ENCODE measurements around the gene GABPB1.

Gene GABPB1

DNA sequence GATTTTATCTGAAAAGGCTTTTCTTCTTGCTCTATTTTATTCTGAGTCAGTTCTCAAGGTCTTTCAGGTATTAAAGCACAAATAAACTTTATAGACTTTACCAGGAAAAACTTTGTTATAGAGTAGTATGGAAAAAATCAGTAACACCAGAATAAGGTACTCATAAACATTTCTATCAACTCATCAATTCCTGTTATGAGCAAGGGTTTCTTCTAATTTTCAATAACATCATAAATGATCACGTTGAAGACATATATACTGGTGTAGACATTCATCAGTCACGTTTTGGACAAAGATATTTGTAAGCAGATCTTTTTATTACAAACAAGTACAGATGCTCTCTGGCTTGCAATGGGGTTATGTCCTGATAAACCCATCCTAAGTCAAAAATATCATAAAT is 79.9 kb downstream of the GABPB1 start:
- Histone ChIP-seq H3K79me2 (ENCODE audit: insufficient read depth, low read depth) (no peaks in the 10 kb centered on the region), H2AFZ (ENCODE audit: low read depth) (no peak overlapping the region), H3K4me3 (IDR thresholded peaks at IDR 0.05; ENCODE audit: insufficient read depth, low read depth, low read length) (no peak overlapping the region), H3K4me1 (ENCODE audit: low read depth, poor library complexity, severe bottlenecking) (no peaks in the 10 kb centered on the region), H4K20me1 (ENCODE audit: insufficient read depth) (no peaks in the 10 kb centered on the region), H3K4me2 (no peak overlapping the region), H3K27ac (no peak overlapping the region), H3K9ac (no peak overlapping the region), H3K36me3 (ENCODE audit: insufficient read depth) (no peaks in the 10 kb centered on the region), H3K27me3 (ENCODE audit: insufficient read depth, low read depth) (no peaks in the 10 kb centered on the region)
- TF ChIP-seq, protein P1, sequence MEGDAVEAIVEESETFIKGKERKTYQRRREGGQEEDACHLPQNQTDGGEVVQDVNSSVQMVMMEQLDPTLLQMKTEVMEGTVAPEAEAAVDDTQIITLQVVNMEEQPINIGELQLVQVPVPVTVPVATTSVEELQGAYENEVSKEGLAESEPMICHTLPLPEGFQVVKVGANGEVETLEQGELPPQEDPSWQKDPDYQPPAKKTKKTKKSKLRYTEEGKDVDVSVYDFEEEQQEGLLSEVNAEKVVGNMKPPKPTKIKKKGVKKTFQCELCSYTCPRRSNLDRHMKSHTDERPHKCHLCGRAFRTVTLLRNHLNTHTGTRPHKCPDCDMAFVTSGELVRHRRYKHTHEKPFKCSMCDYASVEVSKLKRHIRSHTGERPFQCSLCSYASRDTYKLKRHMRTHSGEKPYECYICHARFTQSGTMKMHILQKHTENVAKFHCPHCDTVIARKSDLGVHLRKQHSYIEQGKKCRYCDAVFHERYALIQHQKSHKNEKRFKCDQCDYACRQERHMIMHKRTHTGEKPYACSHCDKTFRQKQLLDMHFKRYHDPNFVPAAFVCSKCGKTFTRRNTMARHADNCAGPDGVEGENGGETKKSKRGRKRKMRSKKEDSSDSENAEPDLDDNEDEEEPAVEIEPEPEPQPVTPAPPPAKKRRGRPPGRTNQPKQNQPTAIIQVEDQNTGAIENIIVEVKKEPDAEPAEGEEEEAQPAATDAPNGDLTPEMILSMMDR (conservative IDR thresholded peaks at IDR 0.05; ENCODE audit: low read depth, low read length): no peak

DNA sequence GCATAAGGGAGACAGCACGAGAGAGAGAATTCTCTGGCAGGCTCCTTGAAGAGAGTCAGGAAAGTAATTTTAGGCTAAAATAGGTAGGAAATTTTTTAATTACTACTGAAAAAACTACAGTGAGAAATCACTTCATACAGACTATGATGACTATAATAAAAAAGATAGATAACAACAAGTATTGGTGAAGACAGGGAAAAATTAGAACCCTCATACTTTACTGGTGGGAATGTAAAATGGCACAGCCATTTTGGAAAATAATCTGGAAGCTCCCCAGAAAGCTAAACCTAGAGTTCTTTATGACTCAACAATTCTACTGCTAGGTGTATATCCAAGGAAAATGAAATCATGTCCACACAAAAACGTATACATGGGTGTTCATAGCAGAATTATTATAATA is 87.4 kb downstream of the GABPB1 start:
- Histone ChIP-seq H4K20me1 (ENCODE audit: insufficient read depth) (no peaks in the 10 kb centered on the region), H3K79me2 (ENCODE audit: insufficient read depth, low read depth) (no peaks in the 10 kb centered on the region), H3K36me3 (ENCODE audit: insufficient read depth) (no peaks in the 10 kb centered on the region), H3K27me3 (ENCODE audit: insufficient read depth, low read depth) (no peaks in the 10 kb centered on the region), H3K4me1 (ENCODE audit: low read depth, poor library complexity, severe bottlenecking) (no peaks in the 10 kb centered on the region), H3K27ac (no peak overlapping the region), H3K9ac (no peak overlapping the region), H3K4me3 (IDR thresholded peaks at IDR 0.05; ENCODE audit: insufficient read depth, low read depth, low read length) (no peak overlapping the region), H2AFZ (ENCODE audit: low read depth) (no peak overlapping the region), H3K4me2 (no peak overlapping the region)
- TF ChIP-seq, protein P1 (conservative IDR thresholded peaks at IDR 0.05; ENCODE audit: low read depth, low read length): no peak

DNA sequence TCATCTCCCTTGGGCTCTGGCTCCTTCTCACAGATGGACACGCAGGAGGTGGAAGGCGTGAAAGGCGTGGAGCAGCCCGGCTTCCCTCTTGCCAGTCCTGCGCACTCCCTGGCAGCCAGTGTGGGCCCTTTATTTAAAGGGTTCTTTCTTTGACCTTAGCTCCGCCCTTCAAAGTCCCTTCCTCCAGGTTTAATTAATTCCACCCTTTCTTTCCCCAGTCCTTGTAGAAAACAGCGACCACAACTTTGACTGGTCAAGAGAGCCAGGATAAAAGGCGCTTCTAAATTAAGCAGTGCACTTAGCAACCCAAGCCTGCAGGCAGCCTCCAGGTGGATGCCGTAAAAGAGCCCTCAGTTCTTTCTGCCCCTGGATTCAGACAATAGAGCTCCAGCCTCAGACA is 89.4 kb downstream of the GABPB1 start, which contains the start of gene HDC:
HDC (minus strand) TSS at position 107 of the 400 bp plus-strand sequence; CDS start at position 4, 103 bp downstream.
- H3K9ac ChIP-seq: no peak within 1 kb of the TSS

DNA sequence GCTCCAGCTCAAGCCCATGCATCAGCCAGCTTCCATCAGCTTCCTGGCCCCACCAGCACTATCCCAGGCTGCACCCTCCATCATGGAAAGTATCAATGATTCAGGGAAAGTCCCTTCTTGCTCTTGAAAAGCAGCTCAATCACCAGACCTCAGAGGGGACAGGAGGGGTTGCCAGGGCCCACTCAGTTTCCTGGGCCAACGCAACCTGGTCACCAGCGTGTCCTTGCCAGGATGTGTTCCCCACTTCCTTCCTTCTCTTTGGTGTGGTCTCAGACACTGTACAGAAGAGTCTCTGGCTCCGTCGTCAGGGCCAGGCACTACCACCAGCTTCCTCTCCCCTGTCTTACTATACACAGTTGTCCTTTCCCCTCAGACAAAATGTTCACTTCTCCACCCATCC is 92.5 kb downstream of the GABPB1 start:
- Histone ChIP-seq H3K27ac (no peak overlapping the region), H4K20me1 (ENCODE audit: insufficient read depth) (no peaks in the 10 kb centered on the region), H3K36me3 (ENCODE audit: insufficient read depth) (no peaks in the 10 kb centered on the region), H3K4me2 (no peak overlapping the region), H3K4me1 (ENCODE audit: low read depth, poor library complexity, severe bottlenecking) (no peaks in the 10 kb centered on the region), H3K79me2 (ENCODE audit: insufficient read depth, low read depth) (no peaks in the 10 kb centered on the region), H3K27me3 (ENCODE audit: insufficient read depth, low read depth) (no peaks in the 10 kb centered on the region), H2AFZ (ENCODE audit: low read depth) (no peak overlapping the region), H3K4me3 (IDR thresholded peaks at IDR 0.05; ENCODE audit: insufficient read depth, low read depth, low read length) (no peak overlapping the region), H3K9ac (no peak overlapping the region)
- TF ChIP-seq, protein P1 (conservative IDR thresholded peaks at IDR 0.05; ENCODE audit: low read depth, low read length): no peak

More for the DNA sequence above, 89.4 kb downstream of the GABPB1 start, which contains the start of gene HDC:
- H2AFZ ChIP-seq (ENCODE audit: low read depth): no peak within 1 kb of the TSS
- H3K27ac ChIP-seq: no peak within 1 kb of the TSS
- H4K20me1 ChIP-seq (ENCODE audit: insufficient read depth): no peaks in the 10 kb centered on the region
- H3K4me1 ChIP-seq (ENCODE audit: low read depth, poor library complexity, severe bottlenecking): no peaks in the 10 kb centered on the region
- H3K4me3 ChIP-seq (IDR thresholded peaks at IDR 0.05; ENCODE audit: insufficient read depth, low read depth, low read length): no peak within 1 kb of the TSS
- no peak within 1 kb of the TSS for H3K4me2 ChIP-seq
- H3K36me3 ChIP-seq (ENCODE audit: insufficient read depth): no peaks in the 10 kb centered on the region
- TF ChIP-seq, protein P1 (conservative IDR thresholded peaks at IDR 0.05; ENCODE audit: low read depth, low read length): no peak
- H3K27me3 ChIP-seq (ENCODE audit: insufficient read depth, low read depth): no peaks in the 10 kb centered on the region
- H3K79me2 ChIP-seq (ENCODE audit: insufficient read depth, low read depth): no peaks in the 10 kb centered on the region

Measured in KMS-11 (cell line).